LoVo (cell line): Measurements from ENCODE around the gene RHOH.
A peak's percentile ranks its signal among the peaks of the same experiment; 100 is the strongest.

ENCODE experiments used
- DNase-seq: peaks from one replicate; pipeline ENCODE4 v3.0.0-alpha.2; 2016; ENCODE audit warnings: low spot score

Gene RHOH

GRCh38 chr4:40238008-40238699 lies 41.3 kb downstream of the RHOH start:
- no peak for DNase-seq

GRCh38 chr4:40238700-40239548 lies 42.1 kb downstream of the RHOH start:
- no peak for DNase-seq

GRCh38 chr4:40240040-40240653 lies 43.3 kb downstream of the RHOH start:
- DNase-seq, result no peak

GRCh38 chr4:40241026-40241425 lies 44.2 kb downstream of the RHOH start:
- no peak for DNase-seq

GRCh38 chr4:40241941-40242340 lies 45.1 kb downstream of the RHOH start:
- no peak for DNase-seq

- no peak for DNase-seq
Measured at GRCh38 chr4:40243386-40243948, 46.6 kb downstream of the RHOH start.

GRCh38 chr4:40244606-40245005 lies 47.8 kb downstream of the RHOH start:
- no peak for DNase-seq

- DNase-seq, result no peak
Measured at GRCh38 chr4:40245550-40245949, 48.7 kb downstream of the RHOH start.

GRCh38 chr4:40246011-40246900 lies 49.4 kb downstream of the RHOH start:
- no peak for DNase-seq

- DNase-seq, result no peak
Measured at GRCh38 chr4:40246938-40247337, 50.1 kb downstream of the RHOH start.

- no peak for DNase-seq
Measured at GRCh38 chr4:40247350-40247749, 50.5 kb downstream of the RHOH start.

GRCh38 chr4:40251366-40251765 lies 54.5 kb downstream of the RHOH start:
- DNase-seq, result peak; percentile 46

- DNase-seq, result no peak
Measured at GRCh38 chr4:40253906-40254305, 57.1 kb downstream of the RHOH start.

GRCh38 chr4:40254608-40255392 lies 58.0 kb downstream of the RHOH start:
- peak; percentile 25 for DNase-seq

- DNase-seq, result peak; percentile 82
Measured at GRCh38 chr4:40255393-40256281, 58.8 kb downstream of the RHOH start.

GRCh38 chr4:40256329-40256728 lies 59.5 kb downstream of the RHOH start:
- DNase-seq, result no peak

GRCh38 chr4:40256817-40257216 lies 60.0 kb downstream of the RHOH start:
- no peak for DNase-seq

GRCh38 chr4:40258627-40259026 lies 61.8 kb downstream of the RHOH start:
- no peak for DNase-seq

GRCh38 chr4:40261231-40262076 lies 64.6 kb downstream of the RHOH start:
- DNase-seq, result no peak
